C4-2B (cell line): ENCODE measurements around the gene FAM217A.

ENCODE experiments used
- CTCF ChIP-seq: fragments of 450-650 bp; conservative IDR thresholded peaks from 2 replicates; pipeline ENCODE4 v1.5.1; 2017; ENCODE audit warnings: mild to moderate bottlenecking
- ZFX ChIP-seq: fragments of 450-650 bp; IDR thresholded peaks from 2 replicates; pipeline ENCODE4 v1.6.1; 2017

GRCh38 chr6:4031442-4031841, 47.5 kb downstream of the FAM217A start:
- no peak for TF ChIP-seq CTCF
- no peak for TF ChIP-seq ZFX
